HG03469 (cell line): ENCODE data around the gene OR8B3.
"Not testable (repeated sequence)": the region's sequence is repeated elsewhere in the genome, so short reads cannot be mapped to it uniquely, and the experiment has no call there.

Experiments used
- ATAC-seq: cut with Tn5 transposase; IDR thresholded peaks from one replicate; pipeline ENCODE4 v1.9.1; 2021; ENCODE audit warnings: mild to moderate bottlenecking, moderate library complexity, moderate number of reproducible peaks; ENCODE audit not compliant: unreplicated experiment

Gene OR8B3

GRCh38 chr11:124398924-124399323 is at the start of gene OR8B3:
OR8B3 (minus strand) TSS chr11:124399024; CDS start chr11:124397351, 1,673 bp downstream.
- no peak for ATAC-seq

GRCh38 chr11:124446916-124447315 is 48.1 kb upstream of the OR8B3 start:
- no peak for ATAC-seq

GRCh38 chr11:124445646-124446150 is 46.9 kb upstream of the OR8B3 start, which contains the start of gene OR8B8:
OR8B8 (minus strand) TSS chr11:124445696; CDS start chr11:124441085, 4,611 bp downstream.
- no peak for ATAC-seq

- no peak for ATAC-seq
Measured at GRCh38 chr11:124442847-124443246, 44.0 kb upstream of the OR8B3 start.

GRCh38 chr11:124442442-124442841 is 43.6 kb upstream of the OR8B3 start:
- no peak for ATAC-seq

- ATAC-seq = no peak
Measured at GRCh38 chr11:124441519-124441918, 42.7 kb upstream of the OR8B3 start.

GRCh38 chr11:124441081-124441480 is 42.3 kb upstream of the OR8B3 start:
- ATAC-seq = no peak

- ATAC-seq = no peak
Measured at GRCh38 chr11:124440608-124441007, 41.8 kb upstream of the OR8B3 start.

- no peak for ATAC-seq
Measured at GRCh38 chr11:124434699-124435098, 35.9 kb upstream of the OR8B3 start.

GRCh38 chr11:124429599-124429998 is 30.8 kb upstream of the OR8B3 start:
- ATAC-seq = no peak

GRCh38 chr11:124424384-124424921 is 25.6 kb upstream of the OR8B3 start, which contains the start of gene OR8B4:
OR8B4 (minus strand) TSS chr11:124424871; CDS start chr11:124424871, 0 bp downstream.
- ATAC-seq = no peak

GRCh38 chr11:124421043-124421442 is 22.2 kb upstream of the OR8B3 start:
- ATAC-seq = no peak

- no peak for ATAC-seq
Measured at GRCh38 chr11:124415356-124415923, 16.6 kb upstream of the OR8B3 start.

GRCh38 chr11:124409906-124410305 is 11.1 kb upstream of the OR8B3 start:
- ATAC-seq = no peak

- ATAC-seq = no peak
Measured at GRCh38 chr11:124405581-124405980, 6.8 kb upstream of the OR8B3 start.

GRCh38 chr11:124403186-124403585 is 4.4 kb upstream of the OR8B3 start:
- not testable (repeated sequence) for ATAC-seq

GRCh38 chr11:124402326-124402922 is 3.6 kb upstream of the OR8B3 start:
- ATAC-seq = peak; percentile 80

GRCh38 chr11:124396847-124397246 is 2.0 kb downstream of the OR8B3 start:
- not testable (repeated sequence) for ATAC-seq

GRCh38 chr11:124394408-124394807 is 4.4 kb downstream of the OR8B3 start:
- no peak for ATAC-seq

- no peak for ATAC-seq
Measured at GRCh38 chr11:124384399-124384798, 14.4 kb downstream of the OR8B3 start, which contains the start of gene OR8B2. OR8B2 (minus strand) TSS chr11:124384499; CDS start chr11:124383343, 1,156 bp downstream.

- not testable (repeated sequence) for ATAC-seq
Measured at GRCh38 chr11:124382857-124383256, 16.0 kb downstream of the OR8B3 start.

- no peak for ATAC-seq
Measured at GRCh38 chr11:124380585-124380984, 18.2 kb downstream of the OR8B3 start.
